ENCODE results near the gene LYRM2.

The LYRM2 gene

GRCh38 chr6:89590133-89590532 is 48.4 kb downstream of the LYRM2 start:
- no peak for DNase-seq

- DNase-seq = no peak
These were observed 49.1 kb downstream of the LYRM2 start for GRCh38 chr6:89589297-89590025.

- no peak for DNase-seq
These were observed 53.4 kb downstream of the LYRM2 start for GRCh38 chr6:89585154-89585553.

- no peak for DNase-seq
These were observed 54.0 kb downstream of the LYRM2 start for GRCh38 chr6:89584539-89584938.

- DNase-seq = no peak
These were observed 55.0 kb downstream of the LYRM2 start for GRCh38 chr6:89583559-89583958.

GRCh38 chr6:89582669-89583325 is 55.8 kb downstream of the LYRM2 start:
- no peak for DNase-seq

- DNase-seq = no peak
These were observed 56.9 kb downstream of the LYRM2 start for GRCh38 chr6:89581689-89582088.

GRCh38 chr6:89580997-89581666 is 57.4 kb downstream of the LYRM2 start:
- DNase-seq = no peak

- DNase-seq = no peak
These were observed 63.0 kb downstream of the LYRM2 start for GRCh38 chr6:89575562-89575960.

- DNase-seq = no peak
These were observed 63.5 kb downstream of the LYRM2 start for GRCh38 chr6:89574910-89575561.

GRCh38 chr6:89567630-89568390 is 70.7 kb downstream of the LYRM2 start:
- no peak for DNase-seq

GRCh38 chr6:89566930-89567629 is 71.5 kb downstream of the LYRM2 start:
- DNase-seq = no peak

- no peak for DNase-seq
These were observed 72.3 kb downstream of the LYRM2 start for GRCh38 chr6:89566008-89566800.

- DNase-seq = no peak
These were observed 73.7 kb downstream of the LYRM2 start for GRCh38 chr6:89564752-89565427.

- no peak for DNase-seq
These were observed 74.7 kb downstream of the LYRM2 start for GRCh38 chr6:89563866-89564265.

- no peak for DNase-seq
These were observed 76.2 kb downstream of the LYRM2 start for GRCh38 chr6:89562093-89562973.

- no peak for DNase-seq
These were observed 79.1 kb downstream of the LYRM2 start for GRCh38 chr6:89559487-89559886.

GRCh38 chr6:89555806-89556205 is 82.7 kb downstream of the LYRM2 start:
- DNase-seq = no peak

- DNase-seq = no peak
These were observed 83.5 kb downstream of the LYRM2 start for GRCh38 chr6:89555031-89555430.

GRCh38 chr6:89554106-89554505 is 84.4 kb downstream of the LYRM2 start:
- DNase-seq = no peak
